Measurements from ENCODE around the gene DIABLO.

DNA sequence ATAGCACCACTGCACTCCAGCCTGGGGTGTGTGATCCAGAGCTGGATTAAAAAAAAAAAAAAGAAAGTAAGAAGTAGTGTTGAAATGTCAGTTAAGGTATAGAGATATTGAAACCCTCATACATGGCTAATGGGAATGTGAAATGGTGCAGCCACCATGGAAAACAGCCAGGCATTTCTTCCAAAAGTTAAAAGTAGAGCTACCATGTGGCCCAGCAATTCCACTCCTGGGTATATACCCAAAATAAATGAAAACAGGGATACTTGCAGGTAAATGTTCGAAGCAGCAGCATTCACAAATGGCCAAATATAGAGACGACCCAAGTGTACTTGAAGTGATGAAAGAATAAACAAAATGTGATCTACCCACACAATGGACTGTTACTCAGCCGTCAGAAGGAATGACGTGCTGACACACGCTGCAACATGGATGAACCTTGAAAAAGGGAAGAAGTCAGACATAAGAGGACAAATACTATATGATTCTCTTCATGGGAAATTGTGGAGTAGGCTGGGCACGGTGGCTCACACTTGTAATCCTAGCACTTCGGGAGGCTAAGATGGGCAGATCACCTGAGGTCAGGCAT is 67.1 kb downstream of the DIABLO start:
- TF ChIP-seq EP300 (IDR thresholded peaks at IDR 0.05), result no peak
- no peak for TF ChIP-seq POLR2A (IDR thresholded peaks at IDR 0.05)
- no peak for TF ChIP-seq POLR2AphosphoS5 (IDR thresholded peaks at IDR 0.05)

Data from upper lobe of left lung (tissue), 4 donors.